Stomach (tissue), 4 donors: ENCODE results near the gene PPEF2.

Experiments
- CTCF ChIP-seq, 7 experiments: fragments of 450-650 bp in 4 of 7; fragments of 200-600 bp in 3 of 7; sonication (generic) in 3 of 7; IDR thresholded peaks; one replicate each; pipeline ENCODE4 v1.5.1; 2016 to 2019; ENCODE audit warnings: antibody characterized with exemption in 7 of 7, control low read depth in 2 of 7, mild to moderate bottlenecking in 1 of 7
- EP300 ChIP-seq: sonication (generic); formaldehyde crosslinking; IDR thresholded peaks from one replicate; pipeline ENCODE4 v1.6.1; 2017; ENCODE audit warnings: antibody characterized with exemption
- POLR2A ChIP-seq, 4 donors: fragments of 450-650 bp; IDR thresholded peaks; one replicate each; pipeline ENCODE4 v1.6.1; 2016; ENCODE audit warnings: antibody characterized with exemption in 4 of 4, control low read depth in 2 of 4, mild to moderate bottlenecking in 1 of 4, moderate library complexity in 1 of 4
- POLR2AphosphoS5 ChIP-seq, 3 donors: sonication (generic); formaldehyde crosslinking; IDR thresholded peaks; one replicate each; pipeline ENCODE4 v1.6.1; 2016; ENCODE audit warnings: antibody characterized with exemption in 3 of 3

GRCh38 chr4:75858721-75859120, 43.5 kb downstream of the PPEF2 start:
- TF ChIP-seq CTCF (IDR thresholded peaks at IDR 0.05): no peak
- no peak for TF ChIP-seq POLR2A (IDR thresholded peaks at IDR 0.05)
- TF ChIP-seq EP300: no peak
- TF ChIP-seq POLR2AphosphoS5 (IDR thresholded peaks at IDR 0.05): no peak
